Measurements from ENCODE around the gene TOX2.

Gene TOX2

GRCh38 chr20:43991261-43991660, 76.6 kb downstream of the TOX2 start:
- no peak for DNase-seq (ENCODE audit: low read depth)
- H3K4me3 ChIP-seq (ENCODE audit: low read depth, low read length) = no peak overlapping the region
- no peak for TF ChIP-seq CTCF (IDR thresholded peaks at IDR 0.05; ENCODE audit: control insufficient read depth, extremely low read depth, insufficient read depth)

GRCh38 chr20:43991982-43992381, 77.3 kb downstream of the TOX2 start:
- DNase-seq (ENCODE audit: low read depth) = no peak
- no peak overlapping the region for H3K4me3 ChIP-seq (ENCODE audit: low read depth, low read length)
- no peak for TF ChIP-seq CTCF (IDR thresholded peaks at IDR 0.05; ENCODE audit: control insufficient read depth, extremely low read depth, insufficient read depth)

GRCh38 chr20:43992885-43993284, 78.2 kb downstream of the TOX2 start:
- no peak for DNase-seq (ENCODE audit: low read depth)
- no peak overlapping the region for H3K4me3 ChIP-seq (ENCODE audit: low read depth, low read length)
- TF ChIP-seq CTCF (IDR thresholded peaks at IDR 0.05; ENCODE audit: control insufficient read depth, extremely low read depth, insufficient read depth) = no peak

- H3K4me3 ChIP-seq (ENCODE audit: low read depth, low read length) = no peak overlapping the region
- TF ChIP-seq CTCF (IDR thresholded peaks at IDR 0.05; ENCODE audit: control insufficient read depth, extremely low read depth, insufficient read depth) = no peak
- DNase-seq (ENCODE audit: low read depth) = no peak
Observed at GRCh38 chr20:43993560-43993959, 78.9 kb downstream of the TOX2 start.

GRCh38 chr20:43994486-43995100, 79.9 kb downstream of the TOX2 start:
- H3K4me3 ChIP-seq (ENCODE audit: low read depth, low read length) = no peak overlapping the region
- no peak for DNase-seq (ENCODE audit: low read depth)
- no peak for TF ChIP-seq CTCF (IDR thresholded peaks at IDR 0.05; ENCODE audit: control insufficient read depth, extremely low read depth, insufficient read depth)

GRCh38 chr20:43995645-43996044, 81.0 kb downstream of the TOX2 start:
- no peak for DNase-seq (ENCODE audit: low read depth)
- TF ChIP-seq CTCF (IDR thresholded peaks at IDR 0.05; ENCODE audit: control insufficient read depth, extremely low read depth, insufficient read depth) = no peak
- no peak overlapping the region for H3K4me3 ChIP-seq (ENCODE audit: low read depth, low read length)

GRCh38 chr20:43996240-43996930, 81.7 kb downstream of the TOX2 start:
- no peak for DNase-seq (ENCODE audit: low read depth)
- no peak overlapping the region for H3K4me3 ChIP-seq (ENCODE audit: low read depth, low read length)
- TF ChIP-seq CTCF (IDR thresholded peaks at IDR 0.05; ENCODE audit: control insufficient read depth, extremely low read depth, insufficient read depth) = no peak
